ENCODE data around the gene SP3.

SP3 gene

DNA sequence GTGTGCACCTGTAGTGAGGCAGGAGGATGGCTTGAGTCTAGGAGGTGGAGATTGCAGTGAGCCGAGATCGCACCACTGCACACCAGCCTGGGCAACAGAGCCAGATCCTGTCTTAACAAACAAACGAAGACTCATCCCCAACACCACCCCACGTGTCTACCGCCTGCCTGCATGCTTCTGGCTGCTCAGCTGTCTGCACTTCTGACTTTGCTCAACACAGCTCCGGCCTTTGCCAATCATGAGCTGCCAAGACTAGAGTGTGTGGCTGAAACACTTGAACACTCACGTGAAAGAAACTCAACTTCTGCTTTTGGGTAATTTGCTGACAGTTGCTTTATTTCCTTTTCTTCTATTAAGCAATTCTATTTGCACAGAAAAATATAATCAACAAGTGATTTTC, 32.1 kb upstream of the SP3 start:
- DNase-seq (ENCODE audit: low read depth, low spot score): no peak
- Histone ChIP-seq H3K36me3 (ENCODE audit: insufficient read depth, insufficient read length, low read length) (no peaks in the 10 kb centered on the region), H3K4me1 (ENCODE audit: insufficient read depth, insufficient read length) (no peaks in the 10 kb centered on the region), H3K9me3 (ENCODE audit: insufficient read depth, low read length) (no peaks in the 10 kb centered on the region), H3K4me3 (ENCODE audit: insufficient read length, low read depth) (no peak overlapping the region), H3K27me3 (ENCODE audit: insufficient read depth, insufficient read length) (no peaks in the 10 kb centered on the region), H3K9ac (ENCODE audit: insufficient read length, low read depth) (no peak overlapping the region)
- no peak for TF ChIP-seq YY1 (IDR thresholded peaks at IDR 0.05; ENCODE audit: insufficient read depth, insufficient read length)
- no peak for TF ChIP-seq SUZ12 (IDR thresholded peaks at IDR 0.05; ENCODE audit: extremely low read depth, insufficient read depth, insufficient read length)
- TF ChIP-seq ZNF274 (IDR thresholded peaks at IDR 0.05; ENCODE audit: low read depth, low read length): no peak

DNA sequence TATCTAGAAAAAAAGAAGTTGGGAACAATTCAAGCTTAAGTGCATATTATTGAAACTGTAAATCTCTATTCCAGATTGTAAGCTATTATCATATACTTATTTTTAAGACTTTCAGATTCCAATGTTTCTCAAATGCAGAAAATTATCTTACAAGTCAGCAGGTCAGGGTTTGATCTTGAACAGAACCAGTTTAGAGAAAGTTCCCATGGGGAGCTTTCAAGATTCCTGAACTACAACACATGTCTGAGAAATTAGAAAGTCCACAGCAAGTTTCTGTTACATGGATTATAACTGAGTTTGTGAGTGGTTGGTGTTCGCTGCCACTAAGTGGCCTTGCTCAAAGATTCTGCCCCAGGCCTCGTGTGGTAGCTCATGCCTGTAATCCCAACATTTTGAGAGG, 31.6 kb upstream of the SP3 start:
- no peak for DNase-seq (ENCODE audit: low read depth, low spot score)
- no peak overlapping the region for H3K9ac ChIP-seq (ENCODE audit: insufficient read length, low read depth)
- no peaks in the 10 kb centered on the region for H3K9me3 ChIP-seq (ENCODE audit: insufficient read depth, low read length)
- H3K4me1 ChIP-seq (ENCODE audit: insufficient read depth, insufficient read length): no peaks in the 10 kb centered on the region
- no peak for TF ChIP-seq ZNF274 (IDR thresholded peaks at IDR 0.05; ENCODE audit: low read depth, low read length)
- TF ChIP-seq SUZ12 (IDR thresholded peaks at IDR 0.05; ENCODE audit: extremely low read depth, insufficient read depth, insufficient read length): no peak
- no peak for TF ChIP-seq YY1 (IDR thresholded peaks at IDR 0.05; ENCODE audit: insufficient read depth, insufficient read length)
- H3K4me3 ChIP-seq (ENCODE audit: insufficient read length, low read depth): no peak overlapping the region
- no peaks in the 10 kb centered on the region for H3K27me3 ChIP-seq (ENCODE audit: insufficient read depth, insufficient read length)
- no peaks in the 10 kb centered on the region for H3K36me3 ChIP-seq (ENCODE audit: insufficient read depth, insufficient read length, low read length)

DNA sequence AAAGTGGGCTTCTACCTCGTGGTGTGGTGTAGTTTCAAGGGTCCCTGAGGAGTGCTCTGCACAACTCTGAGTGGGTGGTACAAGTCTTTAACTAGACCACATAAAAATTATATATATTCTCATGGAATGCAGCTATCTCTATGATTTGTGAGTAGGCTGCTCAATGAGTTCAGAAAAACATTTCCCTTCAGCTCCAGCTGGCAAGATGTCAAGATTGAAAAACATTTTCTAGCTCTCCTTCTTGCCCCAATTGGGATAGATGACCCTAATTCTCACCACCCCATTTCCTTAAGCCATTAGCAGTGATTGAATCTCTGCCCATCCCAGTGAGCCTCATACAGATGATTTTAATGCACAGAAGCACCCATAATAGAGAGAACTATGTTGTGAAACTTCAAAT, 28.3 kb upstream of the SP3 start:
- no peak for TF ChIP-seq ZNF274 (IDR thresholded peaks at IDR 0.05; ENCODE audit: low read depth, low read length)
- TF ChIP-seq SUZ12 (IDR thresholded peaks at IDR 0.05; ENCODE audit: extremely low read depth, insufficient read depth, insufficient read length): no peak
- TF ChIP-seq YY1 (IDR thresholded peaks at IDR 0.05; ENCODE audit: insufficient read depth, insufficient read length): no peak
- Histone ChIP-seq H3K9ac (ENCODE audit: insufficient read length, low read depth) (no peak overlapping the region), H3K27me3 (ENCODE audit: insufficient read depth, insufficient read length) (no peaks in the 10 kb centered on the region), H3K4me3 (ENCODE audit: insufficient read length, low read depth) (no peak overlapping the region), H3K9me3 (ENCODE audit: insufficient read depth, low read length) (no peaks in the 10 kb centered on the region), H3K36me3 (ENCODE audit: insufficient read depth, insufficient read length, low read length) (no peaks in the 10 kb centered on the region), H3K4me1 (ENCODE audit: insufficient read depth, insufficient read length) (no peaks in the 10 kb centered on the region)
- DNase-seq (ENCODE audit: low read depth, low spot score): no peak

- no peak overlapping the region for H3K4me3 ChIP-seq (ENCODE audit: insufficient read length, low read depth)
- no peaks in the 10 kb centered on the region for H3K27me3 ChIP-seq (ENCODE audit: insufficient read depth, insufficient read length)
- no peaks in the 10 kb centered on the region for H3K4me1 ChIP-seq (ENCODE audit: insufficient read depth, insufficient read length)
- TF ChIP-seq ZNF274 (IDR thresholded peaks at IDR 0.05; ENCODE audit: low read depth, low read length) (no peak), SUZ12 (IDR thresholded peaks at IDR 0.05; ENCODE audit: extremely low read depth, insufficient read depth, insufficient read length) (no peak), YY1 (IDR thresholded peaks at IDR 0.05; ENCODE audit: insufficient read depth, insufficient read length) (no peak)
- H3K9me3 ChIP-seq (ENCODE audit: insufficient read depth, low read length): no peaks in the 10 kb centered on the region
- no peak overlapping the region for H3K9ac ChIP-seq (ENCODE audit: insufficient read length, low read depth)
- no peaks in the 10 kb centered on the region for H3K36me3 ChIP-seq (ENCODE audit: insufficient read depth, insufficient read length, low read length)
- DNase-seq (ENCODE audit: low read depth, low spot score): no peak
Observed at GRCh38 chr2:173991856-173992588, 26.8 kb upstream of the SP3 start.

DNA sequence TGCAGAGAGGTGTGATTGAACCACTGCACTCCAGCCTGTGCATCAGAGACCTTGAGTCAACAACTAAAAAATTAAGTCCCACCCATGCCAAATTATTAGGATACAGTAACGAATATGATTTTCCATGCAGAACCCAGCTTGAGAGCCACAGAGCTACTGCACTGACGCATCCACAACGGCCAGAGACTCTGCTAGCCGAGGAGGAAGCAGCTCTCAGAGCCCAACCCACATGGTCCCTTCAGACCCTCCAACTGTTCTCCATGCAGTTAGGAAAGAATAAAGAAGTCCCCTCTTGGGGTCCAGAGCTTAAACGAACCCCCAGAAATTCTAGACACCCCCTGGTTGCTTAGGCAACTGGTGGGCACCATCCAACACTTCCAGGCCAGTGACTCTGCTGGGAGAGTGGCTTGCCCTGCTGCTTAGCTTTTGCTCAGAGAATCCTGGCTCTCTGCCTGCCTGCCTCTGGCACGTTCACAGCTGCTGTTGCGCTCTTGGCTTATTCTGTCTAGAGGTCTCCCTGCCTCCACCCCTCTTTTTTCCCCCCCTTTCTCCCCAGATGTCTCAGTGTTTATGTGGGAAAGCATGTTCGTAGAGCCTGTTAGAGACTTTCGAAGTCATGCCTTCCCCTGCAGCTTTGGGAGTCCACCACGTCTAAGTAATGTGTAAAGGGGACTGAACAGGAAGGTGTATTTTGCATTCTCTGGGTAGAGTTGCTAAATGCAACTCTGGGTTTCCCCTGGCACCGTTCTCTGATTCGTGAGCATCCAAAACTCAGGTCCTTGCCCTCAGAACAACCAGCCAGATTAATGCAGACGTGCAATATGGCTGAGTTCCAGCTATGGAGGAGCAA, 26.0 kb upstream of the SP3 start:
- H3K4me3 ChIP-seq (ENCODE audit: insufficient read length, low read depth): no peak overlapping the region
- H3K27me3 ChIP-seq (ENCODE audit: insufficient read depth, insufficient read length): no peaks in the 10 kb centered on the region
- no peaks in the 10 kb centered on the region for H3K9me3 ChIP-seq (ENCODE audit: insufficient read depth, low read length)
- no peaks in the 10 kb centered on the region for H3K36me3 ChIP-seq (ENCODE audit: insufficient read depth, insufficient read length, low read length)
- no peak for DNase-seq (ENCODE audit: low read depth, low spot score)
- H3K9ac ChIP-seq (ENCODE audit: insufficient read length, low read depth): no peak overlapping the region
- no peaks in the 10 kb centered on the region for H3K4me1 ChIP-seq (ENCODE audit: insufficient read depth, insufficient read length)
- TF ChIP-seq ZNF274 (IDR thresholded peaks at IDR 0.05; ENCODE audit: low read depth, low read length) (no peak), YY1 (IDR thresholded peaks at IDR 0.05; ENCODE audit: insufficient read depth, insufficient read length) (no peak), SUZ12 (IDR thresholded peaks at IDR 0.05; ENCODE audit: extremely low read depth, insufficient read depth, insufficient read length) (no peak)

GRCh38 chr2:173990245-173990644, 25.1 kb upstream of the SP3 start:
- no peak overlapping the region for H3K4me3 ChIP-seq (ENCODE audit: insufficient read length, low read depth)
- DNase-seq (ENCODE audit: low read depth, low spot score): no peak
- H3K9ac ChIP-seq (ENCODE audit: insufficient read length, low read depth): no peak overlapping the region
- no peaks in the 10 kb centered on the region for H3K9me3 ChIP-seq (ENCODE audit: insufficient read depth, low read length)
- H3K4me1 ChIP-seq (ENCODE audit: insufficient read depth, insufficient read length): no peaks in the 10 kb centered on the region
- H3K36me3 ChIP-seq (ENCODE audit: insufficient read depth, insufficient read length, low read length): no peaks in the 10 kb centered on the region
- no peaks in the 10 kb centered on the region for H3K27me3 ChIP-seq (ENCODE audit: insufficient read depth, insufficient read length)
- TF ChIP-seq ZNF274 (IDR thresholded peaks at IDR 0.05; ENCODE audit: low read depth, low read length) (no peak), YY1 (IDR thresholded peaks at IDR 0.05; ENCODE audit: insufficient read depth, insufficient read length) (no peak), SUZ12 (IDR thresholded peaks at IDR 0.05; ENCODE audit: extremely low read depth, insufficient read depth, insufficient read length) (no peak)

- Histone ChIP-seq H3K36me3 (ENCODE audit: insufficient read depth, insufficient read length, low read length) (no peaks in the 10 kb centered on the region), H3K27me3 (ENCODE audit: insufficient read depth, insufficient read length) (no peaks in the 10 kb centered on the region), H3K9me3 (ENCODE audit: insufficient read depth, low read length) (no peaks in the 10 kb centered on the region), H3K9ac (ENCODE audit: insufficient read length, low read depth) (no peak overlapping the region), H3K4me3 (ENCODE audit: insufficient read length, low read depth) (no peak overlapping the region), H3K4me1 (ENCODE audit: insufficient read depth, insufficient read length) (no peaks in the 10 kb centered on the region)
- no peak for DNase-seq (ENCODE audit: low read depth, low spot score)
- TF ChIP-seq ZNF274 (IDR thresholded peaks at IDR 0.05; ENCODE audit: low read depth, low read length) (no peak), YY1 (IDR thresholded peaks at IDR 0.05; ENCODE audit: insufficient read depth, insufficient read length) (no peak), SUZ12 (IDR thresholded peaks at IDR 0.05; ENCODE audit: extremely low read depth, insufficient read depth, insufficient read length) (no peak)
Observed at GRCh38 chr2:173989884-173990215, 24.7 kb upstream of the SP3 start.
